Fibroblast of lung (primary cell): ENCODE measurements around the gene TMEM175. TPM values are rescaled to one million over a fixed set of nuclear protein-coding genes. Genes with fewer than 3 reads are reported as not detected.

ENCODE experiments used
- DNase-seq, 2 donors: peaks; one replicate each; pipeline versions ENCODE4 v3.0.0 to v3.0.0-alpha.2; 2010; ENCODE audit warnings: low read depth in 2 of 2
- H2AFZ ChIP-seq: 2 replicates; pipeline ENCODE4 v1.5.1; 2012; ENCODE audit warnings: low read length, control low read depth, inconsistent platforms
- H3K27ac ChIP-seq: 2 replicates; pipeline ENCODE4 v1.5.1; 2011; ENCODE audit warnings: low read length, control low read depth; ENCODE audit not compliant: insufficient read depth
- H3K27me3 ChIP-seq: 2 replicates; pipeline ENCODE4 v1.5.1; 2011; ENCODE audit warnings: mild to moderate bottlenecking, low read length; ENCODE audit not compliant: control insufficient read depth, insufficient read depth
- H3K36me3 ChIP-seq: 2 replicates; pipeline ENCODE4 v1.5.1; 2011; ENCODE audit warnings: low read length; ENCODE audit not compliant: control insufficient read depth, insufficient read depth
- H3K4me1 ChIP-seq: 2 replicates; pipeline ENCODE4 v1.5.1; 2011; ENCODE audit warnings: low read length; ENCODE audit not compliant: control insufficient read depth, insufficient read depth; ENCODE audit errors: extremely low read depth
- H3K4me2 ChIP-seq: 2 replicates; pipeline ENCODE4 v1.5.1; 2011; ENCODE audit warnings: low read length, control low read depth; ENCODE audit not compliant: insufficient read depth; ENCODE audit errors: extremely low read depth
- H3K4me3 ChIP-seq, 4 experiments: fragments of 200-600 bp in 1 of 4; sonication (generic) in 1 of 4; replicated peaks in 1 of 4; 2 replicates each; pipeline ENCODE4 v1.5.1; 2011 to 2016; ENCODE audit warnings: low read length in 4 of 4, low read depth in 3 of 4, mild to moderate bottlenecking in 3 of 4, control low read depth in 2 of 4, inconsistent platforms in 1 of 4, mixed read lengths in 1 of 4; ENCODE audit not compliant: insufficient read depth in 1 of 4; ENCODE audit errors: control extremely low read depth in 1 of 4
- H3K79me2 ChIP-seq: 2 replicates; pipeline ENCODE4 v1.5.1; 2012; ENCODE audit warnings: mild to moderate bottlenecking, low read length, inconsistent platforms; ENCODE audit not compliant: control insufficient read depth, insufficient read depth
- H3K9ac ChIP-seq: 2 replicates; pipeline ENCODE4 v1.5.1; 2011; ENCODE audit warnings: mild to moderate bottlenecking, low read length, control low read depth; ENCODE audit not compliant: insufficient read depth
- H3K9me3 ChIP-seq: 2 replicates; pipeline ENCODE4 v1.5.1; 2012; ENCODE audit warnings: low read depth, low read length; ENCODE audit not compliant: control insufficient read depth, insufficient read depth
- H4K20me1 ChIP-seq: 2 replicates; pipeline ENCODE4 v1.5.1; 2011; ENCODE audit warnings: low read length; ENCODE audit not compliant: control insufficient read depth, insufficient read depth; ENCODE audit errors: extremely low read depth
- EZH2 ChIP-seq: IDR thresholded peaks from 2 replicates; pipeline ENCODE4 v1.5.1; 2012; ENCODE audit warnings: low read length, control low read depth, mild to moderate bottlenecking; ENCODE audit errors: missing control alignments
- polyA plus RNA-seq, 2 donors: library from polyadenylated mRNA; depleted of rRNA in 1 of 2; stranded (reverse) in 1 of 2; unstranded in 1 of 2; fragments of >200 nt; gene quantifications; 2 replicates each; pipeline ENCODE4 v1.2.1, GENCODE V29; 2011 to 2012; ENCODE audit warnings: missing spikeins in 1 of 2
- total RNA-seq: library from RNA; depleted of rRNA; stranded (reverse); fragments of >200 nt; gene quantifications from 2 replicates; pipeline ENCODE4 v1.2.1, GENCODE V29; 2014
- TF ChIP-seq, protein P1 (sequence below), 2 donors: IDR thresholded peaks in 1 of 2; conservative IDR thresholded peaks in 1 of 2; 1 replicate in 1 of 2; 2 replicates in 1 of 2; pipeline ENCODE4 v1.5.1; 2011 to 2012; ENCODE audit warnings: low read length in 2 of 2, control low read depth in 1 of 2, inconsistent platforms in 1 of 2, low read depth in 1 of 2, mild to moderate bottlenecking in 1 of 2

TMEM175 gene
- total and polyA plus RNA-seq, 2 donors (not counting 1 experiment from before 2014, with no cell fraction given): 16.3 to 23.9 TPM

DNA sequence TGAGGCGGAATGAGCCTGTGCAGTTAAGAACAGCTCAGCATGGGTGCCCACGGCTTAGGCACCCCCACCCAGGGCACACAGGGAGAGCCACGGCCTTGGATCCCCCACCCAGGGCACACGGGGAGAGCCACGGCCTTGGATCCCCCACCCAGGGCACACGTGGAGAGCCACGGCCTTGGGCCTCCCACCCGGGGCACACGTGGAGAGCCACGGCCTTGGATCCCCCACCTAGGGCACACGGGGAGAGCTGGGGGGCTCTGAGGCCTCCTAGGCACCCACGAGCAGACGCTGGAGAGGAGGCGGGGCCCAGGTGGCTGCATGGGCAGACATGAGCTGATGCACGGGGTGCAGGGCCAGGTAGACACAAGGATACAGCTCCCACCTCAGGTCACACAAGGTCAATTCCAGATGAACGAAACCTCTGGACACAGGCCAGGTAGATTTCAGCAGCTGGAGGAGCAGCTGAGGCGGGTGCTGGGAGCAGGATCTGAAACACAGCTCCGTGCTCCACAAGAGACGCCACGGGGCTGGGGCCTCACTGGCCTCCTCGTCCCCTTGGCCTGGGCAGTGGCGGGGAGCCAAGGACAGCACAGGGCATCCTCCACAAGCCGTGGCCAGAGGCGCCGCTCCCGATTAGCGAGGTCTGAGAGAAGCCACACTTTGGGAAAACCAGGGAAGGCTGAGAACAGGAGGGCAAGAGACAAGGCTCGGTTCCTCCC is 30.9 kb upstream of the TMEM175 start:
- H3K4me3 ChIP-seq: no peak overlapping the region
- no peak overlapping the region for H2AFZ ChIP-seq
- peaks cover 6% of the 10 kb centered on the region for H3K79me2 ChIP-seq
- H3K9me3 ChIP-seq: no peaks in the 10 kb centered on the region
- no peak for TF ChIP-seq EZH2
- TF ChIP-seq, protein P1, sequence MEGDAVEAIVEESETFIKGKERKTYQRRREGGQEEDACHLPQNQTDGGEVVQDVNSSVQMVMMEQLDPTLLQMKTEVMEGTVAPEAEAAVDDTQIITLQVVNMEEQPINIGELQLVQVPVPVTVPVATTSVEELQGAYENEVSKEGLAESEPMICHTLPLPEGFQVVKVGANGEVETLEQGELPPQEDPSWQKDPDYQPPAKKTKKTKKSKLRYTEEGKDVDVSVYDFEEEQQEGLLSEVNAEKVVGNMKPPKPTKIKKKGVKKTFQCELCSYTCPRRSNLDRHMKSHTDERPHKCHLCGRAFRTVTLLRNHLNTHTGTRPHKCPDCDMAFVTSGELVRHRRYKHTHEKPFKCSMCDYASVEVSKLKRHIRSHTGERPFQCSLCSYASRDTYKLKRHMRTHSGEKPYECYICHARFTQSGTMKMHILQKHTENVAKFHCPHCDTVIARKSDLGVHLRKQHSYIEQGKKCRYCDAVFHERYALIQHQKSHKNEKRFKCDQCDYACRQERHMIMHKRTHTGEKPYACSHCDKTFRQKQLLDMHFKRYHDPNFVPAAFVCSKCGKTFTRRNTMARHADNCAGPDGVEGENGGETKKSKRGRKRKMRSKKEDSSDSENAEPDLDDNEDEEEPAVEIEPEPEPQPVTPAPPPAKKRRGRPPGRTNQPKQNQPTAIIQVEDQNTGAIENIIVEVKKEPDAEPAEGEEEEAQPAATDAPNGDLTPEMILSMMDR (conservative IDR thresholded peaks at IDR 0.05 in 1 of 2, IDR thresholded peaks at IDR 0.05 in 1 of 2; ENCODE audit: low read depth in 1 of 2, low read length in 2 of 2): no peak
- no peak overlapping the region for H3K27ac ChIP-seq
- H3K9ac ChIP-seq: no peak overlapping the region
- no peaks in the 10 kb centered on the region for H4K20me1 ChIP-seq
- H3K4me2 ChIP-seq: no peak overlapping the region
- no peak for DNase-seq
- no peaks in the 10 kb centered on the region for H3K4me1 ChIP-seq
- peaks cover 13% of the 10 kb centered on the region for H3K36me3 ChIP-seq
- H3K27me3 ChIP-seq: no peaks in the 10 kb centered on the region

DNA sequence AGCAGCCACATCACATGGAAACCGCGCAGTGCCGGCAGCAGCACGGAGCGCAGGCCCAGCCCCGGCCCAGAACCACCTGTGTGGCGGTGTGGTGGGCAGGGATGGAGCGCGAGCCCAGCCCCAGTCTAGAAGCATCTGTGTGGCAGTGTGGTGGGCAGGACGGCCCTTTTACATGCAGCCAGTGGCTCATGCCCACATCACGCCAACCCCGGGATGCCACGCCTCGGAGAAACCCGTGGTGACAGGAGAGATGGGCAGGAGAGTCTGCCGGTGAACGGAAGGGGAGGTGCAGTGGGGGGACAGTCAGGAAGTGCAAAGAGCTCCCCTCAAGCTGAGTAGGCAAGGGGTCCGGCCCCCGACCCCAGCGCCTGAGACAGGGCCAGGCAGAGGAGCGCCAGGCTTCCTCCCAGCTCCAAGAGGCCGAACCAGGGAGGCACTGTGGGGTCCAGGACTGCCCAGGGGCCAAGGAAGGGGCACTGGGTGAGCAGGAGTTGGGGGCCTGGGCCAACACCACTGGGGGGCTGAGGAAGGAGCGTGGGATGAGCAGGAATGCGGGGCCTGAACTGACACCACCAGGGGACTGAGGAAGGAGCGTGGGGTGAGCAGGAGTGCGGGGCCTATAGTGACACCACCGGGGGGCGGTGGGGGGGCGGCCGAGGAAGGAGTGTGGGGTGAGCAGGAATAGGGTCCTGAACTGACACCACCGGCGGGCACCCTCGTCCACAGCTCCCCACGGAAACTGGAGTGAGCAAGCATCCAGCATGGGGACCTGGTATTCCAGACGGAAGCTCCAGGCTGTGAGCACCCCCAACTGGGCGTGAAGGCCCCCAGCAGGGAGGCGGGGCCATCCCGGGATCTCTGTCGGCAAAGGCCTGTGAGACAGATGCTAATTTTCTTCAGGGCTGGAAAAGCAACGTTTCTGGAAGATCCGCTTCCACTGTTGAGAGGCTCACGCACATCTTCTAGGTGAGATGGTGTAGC is 28.9 kb upstream of the TMEM175 start:
- H3K79me2 ChIP-seq: peaks cover 12% of the 10 kb centered on the region
- H3K36me3 ChIP-seq: peaks cover 4% of the 10 kb centered on the region
- no peak overlapping the region for H2AFZ ChIP-seq
- no peak for TF ChIP-seq EZH2
- DNase-seq: no peak
- no peak overlapping the region for H3K4me2 ChIP-seq
- H3K9me3 ChIP-seq: no peaks in the 10 kb centered on the region
- H3K9ac ChIP-seq: no peak overlapping the region
- no peaks in the 10 kb centered on the region for H4K20me1 ChIP-seq
- H3K4me3 ChIP-seq: no peak overlapping the region
- H3K27ac ChIP-seq: no peak overlapping the region
- no peaks in the 10 kb centered on the region for H3K4me1 ChIP-seq
- no peaks in the 10 kb centered on the region for H3K27me3 ChIP-seq

DNA sequence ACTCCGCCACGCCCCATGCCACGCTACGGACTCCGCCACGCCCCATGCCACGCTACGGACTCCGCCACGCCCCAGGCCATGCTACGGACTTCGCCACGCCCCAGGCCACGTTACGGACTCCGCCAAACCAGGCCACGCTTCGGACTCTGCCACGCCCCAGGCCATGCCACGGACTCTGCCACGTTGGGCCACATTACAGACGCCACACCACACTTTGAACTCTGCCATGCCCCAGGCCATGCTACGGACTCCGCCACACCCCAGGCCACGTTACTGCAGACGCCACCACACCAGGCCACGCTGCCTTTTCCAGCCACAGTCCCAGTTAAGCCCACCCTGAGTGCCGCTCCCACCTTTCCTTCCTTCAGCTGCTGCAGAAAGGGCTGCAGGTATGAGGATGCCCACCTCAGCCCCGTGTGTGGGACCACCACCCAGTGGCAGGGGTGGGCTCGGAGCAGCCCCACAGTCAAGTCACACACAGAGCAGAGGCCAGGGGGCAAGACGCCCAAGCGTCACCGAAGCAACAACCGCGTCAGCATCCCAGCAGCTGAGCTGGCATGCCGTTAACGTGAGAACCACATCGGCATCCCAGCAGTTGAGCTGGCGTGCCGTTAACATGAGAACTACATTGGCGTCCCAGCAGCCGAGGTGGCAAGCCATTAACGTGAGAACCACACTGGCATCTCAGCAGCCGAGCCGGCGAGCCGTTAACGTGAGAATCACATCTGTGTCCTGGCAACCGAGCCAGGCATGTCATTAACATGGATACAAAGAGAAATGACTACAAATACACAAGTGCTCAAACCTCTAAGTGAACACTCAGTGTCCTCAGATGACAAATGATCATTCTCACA is 26.5 kb upstream of the TMEM175 start:
- no peak overlapping the region for H3K4me2 ChIP-seq
- H3K4me3 ChIP-seq: no peak overlapping the region
- no peaks in the 10 kb centered on the region for H3K9me3 ChIP-seq
- H3K36me3 ChIP-seq: peaks cover 4% of the 10 kb centered on the region
- no peak overlapping the region for H3K9ac ChIP-seq
- no peaks in the 10 kb centered on the region for H3K4me1 ChIP-seq
- H3K27me3 ChIP-seq: no peaks in the 10 kb centered on the region
- peaks cover 12% of the 10 kb centered on the region for H3K79me2 ChIP-seq
- TF ChIP-seq, protein P1 (conservative IDR thresholded peaks at IDR 0.05 in 1 of 2, IDR thresholded peaks at IDR 0.05 in 1 of 2; ENCODE audit: low read depth in 1 of 2, low read length in 2 of 2): no peak
- no peak for TF ChIP-seq EZH2
- DNase-seq: no peak
- H4K20me1 ChIP-seq: no peaks in the 10 kb centered on the region
- no peak overlapping the region for H3K27ac ChIP-seq
- H2AFZ ChIP-seq: no peak overlapping the region
